Stimulated activated CD8-positive, alpha-beta memory T cell treated with anti-CD3 and anti-CD28 coated beads, Interleukin-4, amount 100 ng/mL, for 48 hours (primary cell): ENCODE data around the gene CAB39L.
"Not testable (repeated sequence)": the region's sequence is repeated elsewhere in the genome, so short reads cannot be mapped to it uniquely, and the experiment has no call there.

Experiments used
- DNase-seq: peaks from one replicate; pipeline ENCODE4 v3.0.0-alpha.2; 2020

CAB39L gene

DNA sequence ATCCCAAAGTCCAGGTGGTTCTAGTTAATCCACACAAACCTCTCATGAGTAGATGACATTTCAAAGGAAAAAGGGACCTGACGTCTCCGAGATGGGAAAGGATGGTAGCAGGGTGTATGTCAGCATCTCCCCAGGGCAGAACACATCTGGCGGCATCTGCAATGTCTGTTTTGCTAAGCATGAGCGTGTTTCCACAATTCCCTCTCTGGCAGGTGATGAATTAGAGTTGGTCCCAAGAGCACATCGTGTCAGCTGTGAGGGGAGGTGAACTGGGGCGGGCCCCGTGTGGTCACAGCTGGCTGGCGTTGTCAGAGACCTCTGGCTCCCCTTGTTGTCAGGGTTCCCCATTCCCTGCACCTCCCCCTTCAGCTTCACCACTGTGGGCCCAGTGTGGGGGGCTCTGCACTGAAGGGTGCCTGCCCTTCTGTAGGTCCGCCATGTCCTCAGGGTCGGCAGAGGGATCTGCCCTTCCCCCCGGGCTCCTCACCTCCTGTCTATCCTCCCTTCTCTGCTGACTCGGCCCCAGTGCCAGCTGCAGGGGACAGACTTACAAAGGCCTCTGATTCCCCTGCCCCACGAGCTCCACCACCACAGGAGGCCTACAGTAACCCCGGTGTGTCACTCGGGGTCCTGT is 138.0 kb downstream of the CAB39L start:
- no peak for DNase-seq

DNA sequence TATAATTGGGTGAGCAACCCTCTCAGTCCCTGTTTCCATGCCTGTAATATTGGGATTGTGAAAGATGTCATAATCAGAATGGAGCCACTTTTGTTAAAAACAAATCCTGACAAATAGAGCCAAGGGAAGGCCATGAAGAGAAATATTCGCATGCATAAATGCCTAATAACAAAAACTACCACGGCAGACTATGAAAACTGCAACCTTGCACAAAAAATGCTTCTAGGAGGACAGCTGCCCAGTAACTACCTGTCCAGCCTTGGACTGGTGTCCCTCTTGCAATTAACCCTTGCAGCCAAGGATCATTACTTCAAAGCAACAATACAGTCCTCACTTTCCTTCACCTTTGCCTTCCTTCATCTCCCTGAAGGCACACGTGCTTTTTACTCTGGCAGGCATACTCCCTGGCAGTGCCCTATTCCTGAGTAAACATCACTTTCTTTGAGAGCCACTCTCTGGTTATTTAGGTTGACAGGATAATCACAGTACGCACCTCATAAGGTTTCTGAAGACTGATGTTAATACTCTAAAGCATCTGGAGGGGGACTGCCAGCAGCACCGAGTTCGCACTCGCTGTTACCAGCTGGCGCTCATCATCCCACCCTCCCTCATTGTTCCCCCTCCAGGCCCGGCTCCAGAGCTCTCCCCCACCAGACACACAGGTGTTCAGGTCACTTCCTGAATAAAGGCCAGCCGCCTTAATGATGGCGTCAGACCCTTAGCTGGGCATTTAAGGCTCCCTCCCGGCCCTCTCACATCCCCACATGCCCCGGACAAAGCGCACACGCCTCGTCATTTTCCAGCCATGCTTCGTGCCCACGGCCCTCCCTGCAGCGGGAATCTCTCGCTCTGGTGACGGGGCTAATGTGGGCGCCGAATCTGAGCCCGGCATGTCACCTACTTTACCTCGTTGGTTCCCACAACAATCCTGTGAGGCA is 138.8 kb downstream of the CAB39L start:
- no peak for DNase-seq

DNA sequence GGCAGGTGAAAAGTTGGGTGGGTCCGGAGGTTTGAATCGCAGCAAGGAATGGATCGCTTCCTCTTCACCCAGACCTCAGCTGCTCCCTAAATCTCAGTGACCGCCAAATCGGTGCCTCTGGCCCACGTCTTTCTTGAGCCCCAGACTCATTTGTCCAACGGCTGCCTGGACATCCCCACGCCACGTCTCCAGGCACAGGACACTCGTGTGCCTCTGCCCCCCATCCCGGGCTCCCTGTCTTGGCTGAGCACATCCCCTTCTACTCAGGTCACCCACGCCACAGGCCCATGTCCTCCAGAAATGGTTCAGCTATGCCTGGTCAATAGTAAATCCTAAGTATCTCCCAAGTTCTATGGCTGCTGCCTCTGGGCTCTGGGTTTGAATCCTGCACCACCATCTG is 139.5 kb downstream of the CAB39L start:
- no peak for DNase-seq

DNA sequence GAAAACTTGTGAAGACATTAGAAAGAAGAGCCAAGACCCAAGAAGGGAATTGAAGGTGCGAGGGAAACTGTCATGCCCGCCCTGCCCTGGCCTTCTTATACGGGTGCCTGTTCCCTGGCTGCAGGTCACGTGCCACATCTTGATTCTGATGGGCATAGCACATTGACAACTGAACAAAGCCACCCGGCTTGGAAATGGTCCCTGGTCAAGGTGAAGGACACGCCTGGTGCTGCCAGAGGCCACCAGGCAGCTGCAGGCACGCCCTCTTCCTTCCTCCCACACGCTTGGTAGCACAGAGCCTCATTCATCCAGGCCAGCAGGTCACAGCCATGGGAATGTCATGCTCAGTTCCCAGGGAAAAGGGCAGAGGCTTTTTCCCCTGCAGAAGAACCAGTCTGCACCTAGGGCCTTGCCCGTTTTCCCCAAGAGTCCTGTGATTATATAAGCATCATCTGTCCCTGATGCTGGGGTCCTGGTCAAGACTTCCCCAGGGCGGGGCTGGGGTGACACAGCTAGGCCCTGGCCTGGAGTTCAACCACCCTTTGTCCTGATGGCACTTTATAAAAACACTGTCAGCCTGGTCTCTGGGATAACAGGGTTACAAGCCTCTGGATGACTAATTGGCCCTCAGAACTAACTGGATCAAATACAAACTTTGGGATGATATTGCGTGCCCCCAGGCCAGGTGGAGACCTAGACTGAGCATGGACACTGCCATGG is 140.2 kb downstream of the CAB39L start:
- DNase-seq, result no peak

DNA sequence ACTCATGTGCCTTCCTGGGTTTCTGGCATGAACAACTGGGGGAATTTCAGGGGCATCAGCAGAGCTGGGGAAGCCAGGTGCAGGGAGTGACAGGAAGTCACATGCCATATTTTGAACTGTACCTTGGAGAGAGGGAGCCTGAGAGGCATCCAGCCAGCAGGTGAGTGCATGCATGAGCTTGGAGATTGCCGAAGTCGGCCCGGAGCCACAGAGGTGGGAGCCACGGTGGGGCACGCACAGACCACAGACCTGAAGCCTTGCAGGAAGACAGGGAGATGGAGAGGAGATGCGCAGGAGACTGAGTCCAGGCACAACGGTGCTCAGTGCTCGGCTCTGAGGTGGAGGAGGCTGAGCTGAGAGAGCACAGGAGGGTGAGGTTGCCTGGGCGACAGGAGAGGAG is 141.0 kb downstream of the CAB39L start:
- DNase-seq, result no peak

DNA sequence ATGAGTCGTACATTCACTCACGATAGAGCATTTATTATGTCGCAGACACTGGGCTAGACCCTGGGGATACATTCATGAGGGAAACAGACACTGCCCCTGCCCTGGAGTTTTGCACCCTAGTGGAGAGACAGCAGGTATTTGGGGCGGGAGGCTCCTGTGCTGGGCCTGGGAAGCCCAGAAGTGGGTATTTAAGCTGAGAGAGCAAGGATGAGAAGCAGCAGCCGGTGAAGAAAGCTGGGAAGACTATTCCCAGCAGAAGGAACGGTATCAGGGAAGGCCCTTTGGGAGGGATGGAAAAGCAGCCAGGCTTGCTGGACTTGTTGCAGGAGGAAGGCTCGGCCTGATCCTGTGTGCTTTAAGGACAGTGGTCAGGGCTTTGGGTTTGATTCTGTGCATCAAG is 141.6 kb downstream of the CAB39L start:
- no peak for DNase-seq

DNA sequence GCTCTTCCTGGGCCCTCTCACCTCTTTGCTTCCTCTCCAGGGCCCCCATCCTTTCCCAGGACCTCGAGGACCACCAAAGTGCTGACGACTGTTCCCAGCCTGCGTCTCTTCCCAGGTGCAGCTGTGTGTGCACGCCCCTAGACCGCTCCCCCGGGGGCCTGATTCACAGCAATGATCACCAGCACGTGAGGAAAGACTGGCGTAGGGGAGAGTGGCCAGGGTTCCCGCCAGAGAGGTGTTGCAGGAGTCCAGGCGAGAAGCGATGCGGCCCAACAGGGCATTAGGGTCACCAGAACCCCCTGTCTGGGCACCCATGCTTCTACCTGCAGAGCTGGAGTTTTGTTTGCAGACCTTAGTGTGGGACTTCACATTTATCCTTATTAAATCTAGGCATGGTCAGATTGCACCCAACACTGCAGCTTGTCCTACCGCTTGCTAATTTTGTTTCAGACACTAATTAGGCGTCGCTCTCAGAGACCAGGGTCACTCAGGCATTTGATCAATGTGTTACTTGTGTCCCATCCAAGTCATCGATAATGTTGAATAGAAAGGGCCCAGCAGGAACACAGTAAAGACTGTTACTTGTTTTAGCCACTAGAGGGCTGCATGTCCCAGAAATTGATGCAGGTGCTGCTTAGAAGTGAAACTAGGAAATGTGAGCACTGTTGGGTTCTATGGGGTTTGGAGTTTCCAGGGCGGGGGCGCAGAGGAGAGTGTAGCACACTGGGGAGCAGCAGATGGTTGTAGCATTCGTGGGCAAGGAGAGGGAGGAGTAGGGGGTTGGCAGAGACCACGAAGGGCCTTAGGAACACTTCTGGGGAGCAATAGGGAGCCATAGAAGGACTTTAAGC is 142.9 kb downstream of the CAB39L start:
- DNase-seq, result peak; percentile 70

DNA sequence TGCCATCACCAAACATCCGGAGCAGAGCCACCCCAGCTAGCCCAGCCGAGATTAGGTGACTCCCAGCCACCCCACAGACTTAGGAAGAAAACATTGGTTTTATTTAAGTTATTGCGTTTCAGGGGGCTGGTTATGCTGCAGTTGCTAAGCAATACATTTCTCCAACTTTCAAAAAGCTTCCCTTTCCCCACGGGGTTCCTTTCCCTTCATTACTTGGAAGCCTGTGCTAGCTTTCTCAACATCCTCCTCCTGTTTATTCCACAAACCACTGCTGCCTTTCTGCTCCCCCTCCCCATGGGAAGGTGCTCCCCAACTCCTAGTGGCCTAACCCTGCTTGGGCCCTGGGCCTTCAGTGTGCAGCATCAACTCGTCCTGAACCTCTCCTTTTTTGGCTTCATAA is 143.6 kb downstream of the CAB39L start:
- DNase-seq, result no peak

DNA sequence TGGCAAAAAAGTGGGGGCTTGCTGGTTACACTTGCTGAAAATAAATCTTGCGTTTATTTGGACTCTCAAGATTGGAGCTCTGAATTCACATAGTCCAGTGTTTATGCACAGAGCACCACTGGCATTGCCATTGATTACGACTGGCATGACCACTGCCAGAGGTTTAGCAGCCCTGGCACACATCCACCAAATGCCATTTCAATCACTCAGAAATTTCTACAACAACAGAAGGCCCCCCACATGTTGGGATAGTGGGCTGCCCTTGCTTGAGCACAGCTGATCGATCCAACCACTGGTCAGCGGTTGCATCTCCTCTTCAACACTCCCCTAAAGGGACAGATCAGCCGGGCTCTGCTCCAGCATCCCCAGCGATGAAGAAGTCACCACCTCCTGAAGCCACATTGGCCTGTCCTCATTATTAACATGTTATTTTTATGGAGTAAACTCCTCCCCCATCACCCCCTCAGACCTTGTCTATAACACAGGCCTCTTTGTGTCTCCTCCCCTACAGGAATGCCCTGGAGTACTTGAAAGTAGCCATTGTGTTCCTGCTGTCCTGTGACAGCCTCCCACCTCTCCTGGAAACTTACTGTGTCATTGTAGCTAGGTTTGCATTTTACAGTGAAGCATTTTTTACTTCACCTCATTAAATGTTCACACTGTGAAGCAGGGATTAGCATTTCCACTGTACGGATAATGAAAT is 144.8 kb downstream of the CAB39L start:
- no peak for DNase-seq

DNA sequence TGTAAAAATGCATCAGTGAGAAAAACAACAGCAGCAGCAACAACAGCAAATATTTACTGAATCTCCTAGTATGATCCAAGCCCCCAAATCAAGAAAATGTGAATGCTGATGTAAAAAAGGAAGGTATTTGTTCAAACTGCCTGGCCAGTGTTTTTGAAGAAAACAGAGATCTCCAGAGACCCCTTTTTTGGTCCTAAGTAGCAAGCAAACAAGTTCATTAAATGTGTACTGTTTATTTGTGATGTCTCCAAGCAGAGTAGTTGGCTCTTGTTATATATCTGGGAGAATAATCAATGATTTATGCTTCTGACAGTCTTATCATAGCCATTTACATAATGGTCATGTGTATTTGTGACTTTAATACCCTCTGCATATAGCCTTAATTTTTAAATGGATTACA is 145.4 kb downstream of the CAB39L start:
- no peak for DNase-seq

DNA sequence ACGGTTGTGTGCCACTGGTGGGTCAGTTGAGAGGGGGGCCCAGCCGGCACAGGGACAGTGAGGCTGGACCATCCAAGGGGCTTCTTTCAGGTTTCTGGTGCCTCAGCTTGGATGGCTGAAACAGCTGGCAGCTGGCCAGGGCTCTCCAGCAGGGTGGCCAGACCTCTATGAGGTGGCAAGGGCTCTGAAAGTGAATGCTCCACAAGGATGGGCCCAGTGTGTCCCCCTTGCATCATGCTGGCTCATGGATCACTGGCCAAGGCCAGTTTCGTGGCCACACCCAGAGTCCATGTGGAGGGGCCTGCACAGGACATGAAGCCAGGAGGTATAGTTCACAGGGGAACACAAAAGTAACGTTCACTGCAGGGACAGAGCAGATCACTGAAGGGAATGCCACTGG is 146.5 kb downstream of the CAB39L start:
- DNase-seq, result no peak

DNA sequence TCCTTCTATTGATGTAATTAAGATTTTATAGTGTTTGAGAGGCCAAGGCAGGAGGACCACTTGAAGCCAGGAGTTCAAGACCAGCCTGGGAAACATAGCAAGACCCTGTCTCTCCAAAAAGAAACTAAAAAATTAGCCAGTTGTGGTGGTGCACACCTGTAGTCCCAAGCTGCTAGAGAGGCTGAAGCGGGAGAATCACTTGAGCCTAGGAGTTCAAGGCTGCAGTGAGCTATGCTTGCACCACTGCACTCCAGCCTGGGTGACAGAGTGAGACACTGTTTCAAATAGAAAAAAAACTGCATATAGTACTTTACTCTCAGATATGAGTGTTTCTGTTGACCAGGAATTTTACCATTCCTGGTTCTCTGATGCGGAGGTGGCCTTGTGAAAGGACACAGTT is 147.2 kb downstream of the CAB39L start:
- no peak for DNase-seq

DNA sequence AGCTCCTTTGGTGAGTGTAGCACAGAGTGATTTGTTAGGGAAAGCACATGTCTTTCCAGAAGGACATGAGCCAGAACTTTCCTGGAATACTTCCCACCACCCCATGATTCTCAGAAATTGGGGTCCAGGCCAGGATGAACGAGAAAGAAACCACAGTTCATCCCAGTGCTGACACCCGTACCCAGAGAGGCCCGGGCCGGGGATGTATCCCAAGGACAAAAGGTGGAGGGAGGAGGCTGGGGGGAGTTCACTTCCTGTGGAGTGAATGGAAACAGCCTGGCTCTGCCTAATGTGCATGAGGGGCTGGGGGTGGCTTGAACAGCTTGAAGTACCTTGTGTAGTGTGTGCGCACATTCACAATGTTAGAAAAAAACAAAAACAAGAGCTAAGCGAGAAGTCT is 148.6 kb downstream of the CAB39L start:
- no peak for DNase-seq

DNA sequence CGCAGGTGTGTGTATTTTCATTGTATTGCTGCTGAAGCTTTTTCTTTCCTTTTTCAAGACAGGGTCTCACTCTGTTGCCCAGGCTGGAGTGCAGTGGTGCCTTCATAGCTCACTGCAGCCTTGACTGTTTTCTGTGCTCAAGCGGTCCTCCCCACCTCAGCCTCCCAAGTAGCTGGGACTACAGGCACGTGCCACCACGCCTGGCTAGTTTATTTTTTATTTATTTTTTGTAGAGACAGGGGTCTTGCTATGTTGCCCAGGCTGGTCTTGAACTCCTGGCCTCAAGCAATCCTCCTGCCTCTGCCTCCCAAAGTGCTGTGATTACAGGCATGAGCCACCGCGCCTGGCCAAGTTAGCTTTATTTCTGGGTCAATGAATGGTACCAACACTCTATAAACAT is 149.1 kb downstream of the CAB39L start:
- not testable (repeated sequence) for DNase-seq

DNA sequence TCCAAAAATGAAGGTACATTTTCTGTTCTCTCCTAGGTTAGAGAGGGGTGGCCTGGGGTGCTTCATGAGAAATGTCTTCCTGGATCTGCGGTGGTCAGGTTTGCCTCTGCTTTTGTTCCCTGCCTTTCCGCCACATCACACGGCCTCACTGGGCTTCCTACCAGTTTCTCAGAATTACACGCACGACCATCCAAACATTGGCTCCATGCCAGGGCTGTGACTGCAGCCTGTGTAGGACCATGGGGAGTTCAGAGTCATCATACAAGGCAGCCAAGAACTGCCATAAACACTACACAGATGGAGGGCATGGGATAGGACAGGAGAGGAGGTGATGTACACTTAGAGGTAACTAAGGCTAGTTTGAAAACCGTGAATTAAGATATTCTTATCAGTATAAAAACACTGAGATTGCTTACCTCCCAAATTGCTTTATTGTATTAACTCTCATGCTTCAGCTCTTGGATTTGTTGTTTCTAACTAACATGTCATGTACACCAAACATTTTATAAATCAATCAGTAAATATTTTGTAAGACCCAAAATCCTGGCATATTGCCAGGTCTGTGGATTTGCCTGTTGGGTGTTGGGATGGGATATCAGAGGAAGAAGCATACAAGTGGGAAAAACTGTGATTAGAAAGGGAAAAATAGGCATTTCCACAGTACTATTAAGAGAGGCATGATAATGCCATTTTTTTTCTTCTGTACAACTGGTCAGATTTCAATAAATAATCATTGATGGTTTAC is 150.9 kb downstream of the CAB39L start:
- peak; percentile 41 for DNase-seq

DNA sequence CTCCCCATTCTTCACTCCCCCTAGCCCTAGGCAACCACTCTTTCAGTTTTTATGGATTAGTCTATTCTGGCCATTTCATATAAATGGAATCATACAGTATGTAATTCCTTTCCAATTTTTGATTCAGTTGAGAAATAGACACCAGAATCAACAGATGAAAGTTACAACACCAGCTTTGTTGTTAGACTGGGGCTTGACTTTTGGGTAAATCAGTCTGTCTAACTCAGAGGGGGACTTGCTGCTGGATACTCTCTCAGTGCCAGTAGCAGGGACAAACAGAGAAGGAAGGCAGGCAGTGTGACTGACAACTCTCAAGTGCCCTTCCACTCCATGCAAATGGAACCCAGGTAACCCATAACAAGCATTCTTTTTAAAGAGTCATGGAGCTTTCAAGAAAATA is 155.4 kb downstream of the CAB39L start:
- no peak for DNase-seq

DNA sequence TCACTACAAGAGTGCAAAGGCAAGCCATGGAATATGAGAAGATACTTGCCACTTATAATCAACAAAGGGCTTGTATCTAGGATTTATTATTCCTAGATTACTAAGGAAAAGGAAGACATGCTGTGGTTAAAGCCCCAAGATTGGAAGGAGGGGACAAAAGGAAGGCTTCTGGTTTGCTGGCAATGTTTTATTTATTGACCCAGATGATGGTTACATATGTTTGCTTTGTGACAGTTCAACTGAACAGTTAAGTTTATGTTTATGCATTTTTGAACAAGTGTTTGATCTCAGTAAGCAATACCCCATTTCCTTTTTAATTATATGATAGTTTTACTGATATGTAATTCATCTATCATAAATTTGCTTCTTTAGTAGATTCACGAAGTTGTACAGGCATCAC is 155.9 kb downstream of the CAB39L start:
- no peak for DNase-seq

DNA sequence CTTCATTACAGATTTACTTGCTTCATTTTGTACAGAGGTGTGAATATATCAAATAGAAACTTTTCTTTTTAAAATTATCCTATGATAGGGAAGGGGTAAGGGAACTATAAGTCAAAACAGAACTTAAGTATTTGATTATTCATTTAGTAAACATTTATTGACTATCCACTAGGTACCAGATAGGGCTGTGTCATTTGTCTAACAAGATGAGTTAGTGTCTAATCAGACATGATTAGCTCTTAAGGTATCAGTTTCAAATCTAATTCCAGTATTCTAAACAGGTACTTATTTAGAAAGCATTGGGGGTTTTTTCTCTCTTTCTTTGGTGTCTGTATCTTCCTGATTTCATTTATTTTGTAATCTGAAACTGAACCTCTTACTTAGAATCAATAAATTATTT is 164.0 kb downstream of the CAB39L start:
- DNase-seq, result no peak

DNA sequence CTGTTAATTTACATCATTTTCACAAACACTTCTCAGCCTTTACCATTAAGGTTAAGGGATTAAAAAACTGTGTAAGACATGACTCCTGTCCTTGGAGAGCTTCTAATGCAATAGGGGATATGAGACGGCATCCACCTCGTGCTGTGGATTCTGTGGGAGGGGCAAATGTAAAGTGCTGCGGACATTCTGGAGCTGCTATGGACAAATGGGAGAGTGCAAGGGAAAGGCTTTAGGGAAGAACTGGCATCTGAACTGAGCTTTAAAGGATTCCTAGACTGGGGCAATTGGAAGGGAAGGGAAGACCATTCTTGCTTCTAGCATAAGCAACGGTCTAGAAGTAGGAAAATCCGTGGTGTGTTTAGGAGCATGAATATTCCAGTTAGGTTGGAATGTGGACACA is 164.8 kb downstream of the CAB39L start:
- DNase-seq, result no peak

DNA sequence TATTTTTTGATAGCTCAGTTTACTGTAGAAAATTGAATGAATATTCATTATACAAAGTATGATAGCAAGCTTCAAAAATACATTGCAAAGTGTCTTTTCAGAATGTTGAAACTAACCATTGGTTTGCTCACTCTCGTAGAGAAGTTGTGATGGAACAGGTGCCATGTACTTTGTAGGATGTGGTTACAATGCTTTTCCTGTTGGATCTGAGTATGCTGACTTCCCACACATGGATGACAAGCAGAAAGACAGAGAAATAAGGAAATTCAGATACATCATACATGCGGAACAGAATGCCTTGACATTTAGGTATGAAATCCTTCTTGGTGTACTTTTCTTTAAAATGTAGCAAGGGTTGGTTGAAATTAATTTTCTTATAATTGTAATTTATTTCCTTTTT is 165.7 kb downstream of the CAB39L start:
- DNase-seq, result no peak

DNA sequence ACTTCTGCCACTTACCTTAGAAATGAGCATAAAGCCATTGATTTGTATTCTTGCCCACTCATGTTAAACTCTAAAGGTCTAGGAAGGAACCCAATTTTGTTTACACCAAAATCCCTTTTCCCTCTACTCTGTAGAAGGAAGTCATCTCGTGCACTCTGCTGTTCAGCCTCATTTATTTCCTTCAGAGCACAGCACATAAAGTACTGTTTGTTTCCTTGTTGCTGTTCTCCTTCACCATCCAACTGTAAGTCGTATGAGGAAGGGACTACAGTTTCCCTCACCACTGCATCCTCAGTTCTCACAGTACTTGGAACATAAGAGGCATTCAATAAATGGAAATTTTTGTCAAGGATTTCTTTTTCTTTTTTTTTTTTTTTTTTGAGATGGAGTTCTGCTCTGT is 171.6 kb downstream of the CAB39L start:
- DNase-seq, result no peak

DNA sequence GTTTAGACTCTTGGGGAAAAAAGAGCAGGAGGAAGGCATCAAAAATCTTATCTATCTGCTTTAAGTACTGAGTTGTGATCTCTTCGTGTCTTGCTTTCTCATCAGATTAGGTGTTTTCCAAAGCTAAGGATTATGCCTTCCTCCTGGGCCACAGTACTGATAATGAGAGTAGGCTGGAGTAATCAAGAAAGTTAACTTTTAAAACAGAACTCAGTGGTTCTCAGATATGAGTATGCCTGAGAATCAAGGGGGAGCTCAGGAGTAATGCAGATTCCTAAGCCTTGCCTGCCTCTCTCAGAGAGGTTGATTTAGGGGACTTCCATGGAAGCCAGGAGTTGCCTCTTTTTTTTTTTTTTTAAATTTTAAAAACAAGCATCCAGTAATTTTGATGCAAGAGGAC is 172.6 kb downstream of the CAB39L start:
- DNase-seq, result no peak
